AG09309 (cell line): ENCODE results near the gene ADGRF4.

Experiments used
- DNase-seq: peaks from one replicate; pipeline ENCODE4 v3.0.0-alpha.2; 2010; ENCODE audit warnings: low read depth
- H3K4me3 ChIP-seq: 2 replicates; pipeline ENCODE4 v1.5.1; 2011; ENCODE audit warnings: mild to moderate bottlenecking, low read depth, low read length, moderate library complexity; ENCODE audit not compliant: control insufficient read depth
- TF ChIP-seq, protein P1 (sequence below): IDR thresholded peaks from 2 replicates; pipeline ENCODE4 v1.5.1; 2011; ENCODE audit warnings: mild to moderate bottlenecking, low read depth, low read length, inconsistent platforms; ENCODE audit not compliant: insufficient read depth, control insufficient read depth; ENCODE audit errors: missing control alignments

The ADGRF4 gene

DNA sequence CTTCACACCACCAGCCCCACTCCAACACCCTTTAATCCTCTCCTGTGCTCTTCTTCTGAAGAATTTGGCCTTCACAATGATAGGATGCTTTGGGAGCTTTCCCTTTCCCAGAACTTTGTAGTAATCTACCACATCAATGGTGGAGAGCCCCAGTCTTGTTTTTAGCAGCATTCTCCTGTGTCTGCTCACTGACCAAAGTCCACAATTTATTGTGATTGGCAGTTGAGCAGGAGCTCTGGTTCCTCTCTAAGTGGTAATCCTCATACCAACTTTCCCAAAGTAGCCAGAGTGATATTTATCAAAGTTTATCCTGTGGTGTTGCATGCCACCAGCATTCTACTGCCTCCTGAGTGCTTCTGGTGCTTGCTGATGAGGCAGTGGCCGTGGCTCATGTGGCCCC is 54.4 kb downstream of the ADGRF4 start:
- H3K4me3 ChIP-seq, result no peak overlapping the region
- DNase-seq, result no peak
- TF ChIP-seq, protein P1, sequence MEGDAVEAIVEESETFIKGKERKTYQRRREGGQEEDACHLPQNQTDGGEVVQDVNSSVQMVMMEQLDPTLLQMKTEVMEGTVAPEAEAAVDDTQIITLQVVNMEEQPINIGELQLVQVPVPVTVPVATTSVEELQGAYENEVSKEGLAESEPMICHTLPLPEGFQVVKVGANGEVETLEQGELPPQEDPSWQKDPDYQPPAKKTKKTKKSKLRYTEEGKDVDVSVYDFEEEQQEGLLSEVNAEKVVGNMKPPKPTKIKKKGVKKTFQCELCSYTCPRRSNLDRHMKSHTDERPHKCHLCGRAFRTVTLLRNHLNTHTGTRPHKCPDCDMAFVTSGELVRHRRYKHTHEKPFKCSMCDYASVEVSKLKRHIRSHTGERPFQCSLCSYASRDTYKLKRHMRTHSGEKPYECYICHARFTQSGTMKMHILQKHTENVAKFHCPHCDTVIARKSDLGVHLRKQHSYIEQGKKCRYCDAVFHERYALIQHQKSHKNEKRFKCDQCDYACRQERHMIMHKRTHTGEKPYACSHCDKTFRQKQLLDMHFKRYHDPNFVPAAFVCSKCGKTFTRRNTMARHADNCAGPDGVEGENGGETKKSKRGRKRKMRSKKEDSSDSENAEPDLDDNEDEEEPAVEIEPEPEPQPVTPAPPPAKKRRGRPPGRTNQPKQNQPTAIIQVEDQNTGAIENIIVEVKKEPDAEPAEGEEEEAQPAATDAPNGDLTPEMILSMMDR, result no peak

DNA sequence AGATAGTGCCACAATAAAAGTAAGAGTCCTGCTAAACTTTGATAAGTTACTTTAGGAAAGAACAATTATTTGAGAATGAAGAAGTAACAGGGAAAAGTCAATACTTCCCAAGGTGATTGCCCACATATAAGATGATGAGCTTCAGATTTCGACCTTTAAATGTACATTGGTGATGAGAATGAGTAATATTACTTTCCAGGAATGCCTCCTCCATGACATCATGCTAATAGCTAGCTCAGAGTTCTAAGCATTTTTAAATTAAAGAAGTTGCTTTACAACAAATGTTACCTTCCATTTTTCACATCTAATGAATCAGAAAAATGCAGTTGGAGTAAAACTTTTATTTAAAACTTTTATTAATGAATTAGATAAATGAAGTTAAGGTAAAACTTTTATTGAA is 61.0 kb downstream of the ADGRF4 start:
- no peak overlapping the region for H3K4me3 ChIP-seq
- DNase-seq, result no peak

DNA sequence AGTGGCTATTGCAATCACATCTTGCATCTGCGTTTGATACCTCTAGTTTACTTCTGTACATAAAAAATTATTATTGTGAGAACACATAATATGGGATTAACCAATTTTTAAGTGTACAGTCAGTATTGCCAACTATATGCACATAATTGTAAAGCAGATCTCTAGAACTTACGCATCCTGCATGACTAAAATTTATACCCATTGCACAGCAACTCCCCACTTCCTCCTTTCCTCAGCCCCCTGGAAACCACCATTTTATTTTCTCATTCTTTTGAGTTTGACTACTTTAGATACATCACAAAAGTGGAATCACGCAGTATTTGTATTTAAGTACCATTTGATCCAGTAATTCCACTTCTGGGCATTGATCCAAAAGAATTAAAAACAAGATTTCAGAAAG is 64.1 kb downstream of the ADGRF4 start:
- no peak for DNase-seq

More for the DNA sequence above, 61.0 kb downstream of the ADGRF4 start:
- TF ChIP-seq, protein P1, result no peak

DNA sequence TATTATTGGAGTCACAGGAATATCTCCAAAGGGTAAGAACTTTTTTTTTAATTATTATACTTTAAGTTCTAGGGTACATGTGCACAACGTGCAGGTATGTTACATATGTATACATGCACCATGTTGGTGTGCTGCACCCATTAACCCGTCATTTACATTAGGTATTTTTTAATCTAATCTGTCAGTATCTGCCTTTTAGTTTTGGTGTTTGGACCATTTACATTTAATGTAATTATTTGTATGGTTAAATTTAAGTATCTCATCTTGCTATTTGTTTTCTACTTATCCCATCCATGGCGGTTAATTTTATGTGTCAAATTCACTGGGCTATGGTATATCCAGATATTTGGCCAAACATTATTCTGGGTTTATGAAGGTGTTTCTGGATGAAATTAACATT is 68.1 kb downstream of the ADGRF4 start:
- TF ChIP-seq, protein P1, result no peak
- no peak for DNase-seq
- no peak overlapping the region for H3K4me3 ChIP-seq

More for the DNA sequence above, 64.1 kb downstream of the ADGRF4 start:
- TF ChIP-seq, protein P1, result no peak
- H3K4me3 ChIP-seq, result no peak overlapping the region

DNA sequence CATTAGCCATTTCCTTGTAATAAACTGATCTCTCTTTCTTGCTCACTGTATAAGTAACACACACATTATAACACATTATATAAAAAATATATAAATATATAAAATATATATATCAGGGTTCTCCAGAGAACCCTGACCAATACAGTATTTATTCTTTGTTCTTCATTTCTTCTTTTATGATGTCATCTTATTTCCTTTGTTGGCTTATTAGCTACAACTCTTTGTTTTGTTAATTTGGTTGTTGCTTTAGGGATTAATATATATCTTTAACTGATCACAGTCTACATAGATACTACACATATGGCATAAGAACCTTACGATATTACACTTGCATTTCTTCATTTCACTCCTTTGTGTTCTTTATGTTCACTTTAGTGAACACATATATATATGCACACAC is 68.7 kb downstream of the ADGRF4 start:
- no peak for DNase-seq
- H3K4me3 ChIP-seq, result no peak overlapping the region
- TF ChIP-seq, protein P1, result no peak

DNA sequence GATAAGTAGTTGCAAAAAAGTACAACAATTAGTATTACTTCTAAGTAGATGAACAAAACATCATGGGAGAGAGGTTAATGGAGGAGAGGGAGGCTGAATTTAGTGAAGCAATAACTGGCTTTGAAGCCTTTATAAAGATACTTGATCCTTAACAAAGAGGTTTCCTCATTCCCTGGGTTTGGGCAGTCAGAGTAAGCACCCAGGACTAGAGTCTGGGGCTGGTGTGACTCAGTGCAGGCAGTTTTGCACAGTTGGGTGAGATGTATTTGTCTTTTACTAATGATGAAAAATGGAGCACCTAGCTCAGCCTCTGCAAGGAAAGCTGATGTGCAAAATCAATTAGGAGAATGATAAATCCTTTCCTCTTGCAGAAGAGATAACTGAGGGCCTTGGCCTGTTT is 71.6 kb downstream of the ADGRF4 start:
- no peak overlapping the region for H3K4me3 ChIP-seq
- TF ChIP-seq, protein P1, result no peak
- no peak for DNase-seq
